ENCODE measurements around the gene TMOD1.

GRCh38 chr9:97562542-97562941, 61.1 kb downstream of the TMOD1 start:
- TF ChIP-seq POLR2A (IDR thresholded peaks at IDR 0.05) = peak in 1 of 2 donors; percentile 26
- TF ChIP-seq, protein P1, sequence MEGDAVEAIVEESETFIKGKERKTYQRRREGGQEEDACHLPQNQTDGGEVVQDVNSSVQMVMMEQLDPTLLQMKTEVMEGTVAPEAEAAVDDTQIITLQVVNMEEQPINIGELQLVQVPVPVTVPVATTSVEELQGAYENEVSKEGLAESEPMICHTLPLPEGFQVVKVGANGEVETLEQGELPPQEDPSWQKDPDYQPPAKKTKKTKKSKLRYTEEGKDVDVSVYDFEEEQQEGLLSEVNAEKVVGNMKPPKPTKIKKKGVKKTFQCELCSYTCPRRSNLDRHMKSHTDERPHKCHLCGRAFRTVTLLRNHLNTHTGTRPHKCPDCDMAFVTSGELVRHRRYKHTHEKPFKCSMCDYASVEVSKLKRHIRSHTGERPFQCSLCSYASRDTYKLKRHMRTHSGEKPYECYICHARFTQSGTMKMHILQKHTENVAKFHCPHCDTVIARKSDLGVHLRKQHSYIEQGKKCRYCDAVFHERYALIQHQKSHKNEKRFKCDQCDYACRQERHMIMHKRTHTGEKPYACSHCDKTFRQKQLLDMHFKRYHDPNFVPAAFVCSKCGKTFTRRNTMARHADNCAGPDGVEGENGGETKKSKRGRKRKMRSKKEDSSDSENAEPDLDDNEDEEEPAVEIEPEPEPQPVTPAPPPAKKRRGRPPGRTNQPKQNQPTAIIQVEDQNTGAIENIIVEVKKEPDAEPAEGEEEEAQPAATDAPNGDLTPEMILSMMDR (IDR thresholded peaks at IDR 0.05) = no peak

Measured in uterus (tissue), 2 donors.